GM12891 (cell line): ENCODE data around the gene ATRN.
"Not testable (repeated sequence)": the region's sequence is repeated elsewhere in the genome, so short reads cannot be mapped to it uniquely, and the experiment has no call there.

Source experiments
- DNase-seq: peaks from one replicate; pipeline ENCODE4 v3.0.0; 2011; ENCODE audit warnings: low spot score; ENCODE audit not compliant: insufficient read length
- FAIRE-seq: peaks from 2 replicates; lab custom pipeline; 2011; peaks lifted over from hg19 to GRCh38; lab: Jason Lieb, UNC
- PAX5 ChIP-seq: IDR thresholded peaks from 2 replicates; pipeline ENCODE4 v1.6.1; 2011; ENCODE audit warnings: low read length, moderate library complexity, mild to moderate bottlenecking; ENCODE audit not compliant: insufficient read depth, severe bottlenecking
- POLR2A ChIP-seq: IDR thresholded peaks from 2 replicates; pipeline ENCODE4 v1.6.1; 2011; ENCODE audit warnings: low read depth, low read length, control low read depth
- POLR2AphosphoS5 ChIP-seq: IDR thresholded peaks from 2 replicates; pipeline ENCODE4 v1.6.1; 2011; ENCODE audit warnings: low read depth, low read length, control low read depth
- POU2F2 ChIP-seq: IDR thresholded peaks from 2 replicates; pipeline ENCODE4 v1.6.1; 2011; ENCODE audit warnings: low read depth, mild to moderate bottlenecking, control low read depth, low read length, moderate library complexity
- SPI1 ChIP-seq: IDR thresholded peaks from 2 replicates; pipeline ENCODE4 v1.6.1; 2011; ENCODE audit warnings: low read depth, low read length, control low read depth
- TAF1 ChIP-seq: IDR thresholded peaks from 2 replicates; pipeline ENCODE4 v1.6.1; 2011; ENCODE audit warnings: low read depth, low read length, control low read depth

The ATRN gene

DNA sequence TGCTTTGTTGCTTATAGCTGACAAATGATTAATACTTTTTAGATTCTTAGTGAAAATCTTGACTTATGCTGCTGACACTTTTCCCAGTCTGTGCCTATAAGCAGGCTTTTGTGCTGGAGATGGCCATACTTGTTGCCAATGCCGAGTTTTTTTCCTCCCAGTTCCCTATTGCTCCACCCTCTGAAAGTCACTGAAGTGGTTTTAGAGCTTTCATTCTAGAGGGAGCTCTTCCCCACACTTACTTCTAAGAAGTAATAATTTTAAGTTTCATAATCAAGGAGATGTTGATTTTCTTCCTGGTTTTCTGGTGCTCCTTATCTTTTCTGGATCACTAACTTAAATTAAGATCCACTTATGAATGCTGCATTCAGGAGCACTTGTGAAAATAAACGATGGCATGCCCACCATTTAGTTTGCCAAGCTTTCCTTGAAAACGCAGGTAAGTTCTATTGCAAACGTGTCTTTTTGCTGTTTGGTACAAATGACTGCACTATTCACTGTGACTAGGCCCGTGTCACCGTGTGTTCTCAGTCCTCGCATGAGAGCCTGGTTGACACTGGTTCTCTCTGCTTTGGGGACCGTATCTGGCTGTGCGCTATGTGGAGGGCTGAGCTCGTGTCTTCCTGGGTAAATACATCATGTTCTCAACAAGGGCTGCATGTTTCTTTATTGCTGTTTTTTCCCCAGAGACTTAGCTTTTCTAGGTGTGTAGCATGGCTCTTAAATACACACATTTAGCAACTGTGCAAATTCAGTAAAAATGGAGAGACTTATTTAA is 142.2 kb downstream of the ATRN start:
- no peak for DNase-seq
- TF ChIP-seq TAF1 (no peak), POU2F2 (no peak), POLR2A (no peak), POLR2AphosphoS5 (no peak), SPI1 (no peak), PAX5 (no peak)
- no peak for FAIRE-seq

- DNase-seq (no peak), FAIRE-seq (no peak)
- TF ChIP-seq PAX5: no peak
- TF ChIP-seq TAF1: no peak
- no peak for TF ChIP-seq SPI1
- TF ChIP-seq POU2F2: no peak
- TF ChIP-seq POLR2A: no peak
- no peak for TF ChIP-seq POLR2AphosphoS5
These were observed 143.1 kb downstream of the ATRN start for GRCh38 chr20:3613821-3614440.

GRCh38 chr20:3614466-3614865 is 143.6 kb downstream of the ATRN start:
- no peak for TF ChIP-seq POU2F2
- TF ChIP-seq SPI1: no peak
- TF ChIP-seq POLR2AphosphoS5: no peak
- TF ChIP-seq POLR2A: no peak
- no peak for TF ChIP-seq TAF1
- TF ChIP-seq PAX5: no peak
- no peak for DNase-seq
- FAIRE-seq: no peak

DNA sequence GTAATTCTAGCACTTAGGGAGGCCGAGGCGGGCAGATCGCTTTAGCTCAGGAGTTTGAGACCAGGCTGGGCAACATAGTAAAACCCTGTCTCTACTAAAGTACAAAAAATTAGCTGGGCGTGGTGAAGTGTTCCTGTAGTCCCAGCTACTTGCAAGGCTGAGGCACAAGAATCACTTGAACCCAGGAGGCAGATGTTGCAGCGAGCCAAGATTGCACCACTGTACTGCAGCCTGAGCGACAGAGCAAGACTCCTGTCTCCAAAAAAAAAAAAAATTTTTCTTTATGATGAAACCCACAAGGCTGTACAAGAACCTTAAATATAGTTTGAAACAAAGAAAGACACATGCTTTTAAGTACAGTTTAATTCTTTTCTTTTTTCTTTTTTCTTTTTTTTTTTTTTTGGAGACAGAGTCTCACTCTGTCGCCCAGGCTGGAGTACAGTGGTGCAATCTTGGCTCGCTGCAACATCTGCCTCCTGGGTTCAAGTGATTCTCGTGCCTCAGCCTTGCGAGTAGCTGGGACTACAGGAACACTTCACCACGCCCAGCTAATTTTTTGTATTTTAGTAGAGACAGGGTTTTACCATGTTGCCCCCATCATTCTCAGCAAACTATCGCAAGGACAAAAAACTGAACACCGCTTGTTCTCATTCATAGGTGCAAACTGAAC is 144.5 kb downstream of the ATRN start:
- not testable (repeated sequence) for FAIRE-seq, DNase-seq

DNA sequence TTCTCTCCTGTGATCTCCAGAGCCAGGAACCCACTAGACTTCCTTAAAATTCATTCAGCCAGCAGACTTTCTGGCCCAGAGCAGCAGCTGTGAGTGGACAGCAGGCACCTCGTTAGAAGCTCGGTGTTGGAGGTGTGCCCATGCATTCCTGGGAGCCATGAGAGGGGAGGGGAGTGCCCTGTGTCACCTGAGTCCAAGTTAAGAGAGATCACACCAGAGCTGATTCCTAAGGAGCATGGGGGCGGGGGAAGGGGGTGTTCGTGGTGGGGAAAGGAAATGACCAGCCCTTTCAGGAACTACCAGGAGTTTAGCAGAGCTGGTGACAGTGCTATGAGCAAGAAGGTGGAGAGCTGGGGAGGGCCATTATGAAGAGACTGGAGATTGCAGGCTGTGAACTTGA is 145.4 kb downstream of the ATRN start:
- DNase-seq (no peak), FAIRE-seq (no peak)
- TF ChIP-seq PAX5 (no peak), SPI1 (no peak), POLR2A (no peak), POU2F2 (no peak), TAF1 (no peak), POLR2AphosphoS5 (no peak)

DNA sequence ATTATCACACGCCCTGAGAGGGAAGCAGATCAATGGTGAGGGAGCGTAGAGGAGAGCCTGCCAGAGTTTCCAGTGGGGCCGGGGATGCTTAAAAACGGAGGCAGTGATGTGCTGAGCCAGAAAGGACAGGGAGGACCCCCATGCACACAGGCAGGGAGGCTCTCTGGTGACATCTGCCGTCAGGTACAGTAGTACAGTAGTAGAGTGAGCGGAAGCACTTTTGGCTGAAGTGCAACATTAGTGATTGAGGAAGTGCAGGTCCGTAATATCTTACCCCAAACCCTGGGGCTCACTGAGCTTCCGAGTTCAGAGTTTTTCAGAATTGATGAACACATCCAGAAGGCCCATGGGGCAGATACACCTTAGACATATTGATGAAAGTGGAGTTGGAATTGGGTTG is 150.3 kb downstream of the ATRN start:
- no peak for TF ChIP-seq SPI1
- TF ChIP-seq POLR2A: no peak
- no peak for TF ChIP-seq PAX5
- no peak for FAIRE-seq
- no peak for DNase-seq

DNA sequence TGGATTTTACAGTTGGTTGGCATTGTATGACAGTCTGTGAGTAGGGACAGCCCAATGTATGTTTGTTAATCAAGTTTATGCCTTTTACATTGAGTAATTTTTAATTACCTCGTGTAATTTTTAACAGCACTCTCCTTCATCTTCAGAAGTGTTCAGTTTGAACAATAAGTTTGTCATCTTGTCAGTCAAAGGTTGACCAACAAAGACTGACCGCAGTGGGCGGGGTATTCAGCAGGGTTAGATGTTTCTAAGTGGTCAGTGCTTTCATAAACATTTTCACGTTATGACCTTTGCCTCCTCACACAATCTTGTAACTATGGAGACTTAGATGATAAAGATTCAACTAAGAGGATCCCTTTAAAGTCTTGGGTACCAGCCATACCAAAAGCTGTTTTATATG is 151.6 kb downstream of the ATRN start:
- TF ChIP-seq POLR2AphosphoS5 (no peak), TAF1 (no peak), PAX5 (no peak), POU2F2 (no peak), SPI1 (no peak), POLR2A (no peak)
- no peak for FAIRE-seq
- DNase-seq: no peak

- FAIRE-seq: no peak
- TF ChIP-seq SPI1: no peak
- no peak for TF ChIP-seq POU2F2
- no peak for TF ChIP-seq TAF1
- no peak for TF ChIP-seq PAX5
- no peak for TF ChIP-seq POLR2A
- TF ChIP-seq POLR2AphosphoS5: no peak
These were observed 156.7 kb downstream of the ATRN start for GRCh38 chr20:3627476-3627875.

DNA sequence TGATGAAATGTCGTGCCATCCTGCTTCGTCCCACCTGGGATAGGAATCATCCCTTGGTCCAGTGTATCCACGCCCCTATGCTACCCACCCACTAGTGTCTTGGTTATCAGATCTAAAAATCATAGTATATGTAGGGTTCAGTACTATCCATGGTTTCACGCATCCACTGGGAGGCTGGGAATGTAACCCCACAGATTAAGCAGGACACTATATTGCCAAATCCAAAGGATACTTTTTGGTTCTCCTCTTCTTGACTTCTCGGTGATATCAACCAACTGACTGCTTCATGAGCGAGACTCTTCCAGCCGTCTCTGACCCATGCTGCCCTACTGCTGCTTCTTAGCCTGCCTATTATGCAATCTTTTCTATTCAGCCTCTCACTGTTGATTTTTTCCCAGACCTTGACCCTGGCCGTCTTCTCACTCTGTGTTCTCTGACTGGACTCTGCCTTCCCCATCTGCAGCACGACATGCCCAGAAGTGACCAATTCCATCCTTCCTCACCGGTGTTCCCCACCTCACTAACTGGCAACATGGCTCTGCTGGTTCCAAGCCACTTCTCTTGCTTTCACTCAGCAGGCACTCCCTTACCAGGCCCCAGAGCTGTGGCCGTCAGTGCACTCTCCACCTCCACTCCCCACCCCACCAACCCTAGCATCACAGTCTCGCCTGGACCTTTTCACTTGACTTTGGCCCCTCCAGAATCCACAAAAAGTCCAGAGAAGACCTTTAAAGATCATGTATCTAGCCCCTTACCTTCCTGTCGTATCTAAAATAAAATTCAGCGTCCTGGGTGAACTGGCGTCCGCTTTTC is 157.9 kb downstream of the ATRN start:
- FAIRE-seq (no peak), DNase-seq (no peak)
- TF ChIP-seq POU2F2: no peak
- no peak for TF ChIP-seq POLR2AphosphoS5
- TF ChIP-seq PAX5: no peak
- no peak for TF ChIP-seq SPI1
- no peak for TF ChIP-seq TAF1
- TF ChIP-seq POLR2A: no peak

More at GRCh38 chr20:3627476-3627875, 156.7 kb downstream of the ATRN start:
- no peak for DNase-seq
